ENCODE results near the gene MT1B.

The MT1B gene

DNA sequence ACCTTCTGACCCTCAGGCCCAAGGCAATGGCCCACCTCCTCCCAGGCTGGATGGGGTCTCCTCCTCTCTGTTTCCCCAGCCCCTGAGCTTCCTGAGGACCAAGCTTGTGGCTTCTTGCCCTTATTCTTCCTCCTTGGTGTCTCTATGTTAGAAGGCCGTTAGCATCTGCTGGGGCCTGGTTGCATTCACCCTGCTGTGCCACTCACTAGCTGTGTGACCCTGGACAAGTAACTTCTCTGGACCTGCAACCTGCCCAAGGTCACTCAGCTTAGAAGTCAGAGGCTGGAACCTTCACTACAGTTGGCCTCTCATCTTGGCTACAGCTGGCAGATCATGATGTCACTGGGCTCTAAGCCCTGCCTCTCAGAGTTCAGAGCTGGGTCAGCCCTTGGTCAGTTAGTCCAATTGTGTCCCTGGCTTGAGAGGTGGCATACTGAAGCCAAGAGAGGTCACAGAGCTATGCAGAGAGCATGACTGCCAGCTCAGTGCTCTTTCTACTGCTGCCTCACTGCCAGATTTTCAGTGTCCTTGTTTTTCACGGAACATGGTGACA lies 40.3 kb upstream of the MT1B start:
- TF ChIP-seq, protein P1, sequence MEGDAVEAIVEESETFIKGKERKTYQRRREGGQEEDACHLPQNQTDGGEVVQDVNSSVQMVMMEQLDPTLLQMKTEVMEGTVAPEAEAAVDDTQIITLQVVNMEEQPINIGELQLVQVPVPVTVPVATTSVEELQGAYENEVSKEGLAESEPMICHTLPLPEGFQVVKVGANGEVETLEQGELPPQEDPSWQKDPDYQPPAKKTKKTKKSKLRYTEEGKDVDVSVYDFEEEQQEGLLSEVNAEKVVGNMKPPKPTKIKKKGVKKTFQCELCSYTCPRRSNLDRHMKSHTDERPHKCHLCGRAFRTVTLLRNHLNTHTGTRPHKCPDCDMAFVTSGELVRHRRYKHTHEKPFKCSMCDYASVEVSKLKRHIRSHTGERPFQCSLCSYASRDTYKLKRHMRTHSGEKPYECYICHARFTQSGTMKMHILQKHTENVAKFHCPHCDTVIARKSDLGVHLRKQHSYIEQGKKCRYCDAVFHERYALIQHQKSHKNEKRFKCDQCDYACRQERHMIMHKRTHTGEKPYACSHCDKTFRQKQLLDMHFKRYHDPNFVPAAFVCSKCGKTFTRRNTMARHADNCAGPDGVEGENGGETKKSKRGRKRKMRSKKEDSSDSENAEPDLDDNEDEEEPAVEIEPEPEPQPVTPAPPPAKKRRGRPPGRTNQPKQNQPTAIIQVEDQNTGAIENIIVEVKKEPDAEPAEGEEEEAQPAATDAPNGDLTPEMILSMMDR (IDR thresholded peaks at IDR 0.05; ENCODE audit: low read depth, low read length, missing control alignments), result no peak
- no peak for DNase-seq (ENCODE audit: low read depth)
- no peak overlapping the region for H3K4me3 ChIP-seq (ENCODE audit: low read depth, low read length)

DNA sequence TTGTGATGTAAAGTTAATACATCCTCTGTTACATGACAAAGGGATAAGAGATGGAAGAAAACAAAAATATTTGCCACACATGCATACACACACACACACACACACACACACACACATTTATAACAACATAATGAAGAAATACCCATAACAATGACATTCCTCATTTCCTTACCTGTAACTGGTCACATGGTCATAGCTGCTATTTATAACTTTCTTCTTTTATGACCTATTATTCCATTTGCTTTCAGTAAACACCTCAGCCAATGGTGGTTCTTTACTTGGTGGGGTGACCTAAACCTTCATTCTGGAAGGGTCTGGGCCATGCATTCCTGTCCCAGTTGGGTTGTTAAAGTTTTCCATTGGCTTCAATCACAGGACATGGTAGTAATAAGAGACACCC lies 38.0 kb upstream of the MT1B start:
- no peak for DNase-seq (ENCODE audit: low read depth)
- TF ChIP-seq, protein P1 (IDR thresholded peaks at IDR 0.05; ENCODE audit: low read depth, low read length, missing control alignments), result no peak

DNA sequence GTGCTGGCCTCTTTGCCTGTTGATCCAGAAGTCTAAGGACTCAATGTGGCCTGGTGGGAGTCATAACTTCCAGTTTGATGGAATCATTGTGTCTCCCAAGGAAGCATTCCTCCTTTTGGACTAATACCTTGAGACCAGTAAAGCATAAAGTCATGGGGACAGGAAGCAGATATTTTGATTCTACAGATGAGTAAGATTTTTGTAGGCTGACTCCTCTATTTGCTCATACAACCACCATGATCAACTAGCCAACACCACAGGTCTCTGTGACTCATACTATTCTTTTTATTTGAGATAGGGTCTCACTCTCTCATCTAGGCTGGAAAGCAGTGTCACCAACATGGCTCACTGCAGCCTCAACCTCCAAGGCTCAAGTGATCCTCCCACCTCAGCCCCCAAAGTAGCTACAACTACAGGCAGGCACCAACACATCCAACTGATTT lies 37.1 kb upstream of the MT1B start:
- no peak for DNase-seq (ENCODE audit: low read depth)

More for the DNA sequence above, 38.0 kb upstream of the MT1B start:
- H3K4me3 ChIP-seq (ENCODE audit: low read depth, low read length), result no peak overlapping the region

DNA sequence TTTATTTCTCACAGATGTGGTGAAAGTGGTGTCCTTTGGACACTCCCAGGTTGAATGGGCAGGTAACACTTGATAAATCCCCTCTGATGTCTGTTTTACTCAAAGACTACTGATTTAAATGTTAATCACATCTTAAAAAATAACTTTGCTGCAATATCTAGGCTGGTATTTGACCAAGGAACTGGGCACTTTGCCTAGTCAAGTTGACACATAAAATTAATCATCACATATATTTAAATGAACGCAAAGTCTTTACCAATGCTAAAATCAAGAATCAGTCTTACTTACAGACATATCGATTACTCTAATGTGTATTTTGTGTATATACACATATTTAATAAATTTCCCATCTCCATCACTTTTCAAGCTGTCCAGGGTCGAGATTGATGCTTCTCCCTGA lies 36.3 kb upstream of the MT1B start:
- no peak overlapping the region for H3K4me3 ChIP-seq (ENCODE audit: low read depth, low read length)
- no peak for DNase-seq (ENCODE audit: low read depth)
- TF ChIP-seq, protein P1 (IDR thresholded peaks at IDR 0.05; ENCODE audit: low read depth, low read length, missing control alignments), result no peak

More for the DNA sequence above, 37.1 kb upstream of the MT1B start:
- TF ChIP-seq, protein P1 (IDR thresholded peaks at IDR 0.05; ENCODE audit: low read depth, low read length, missing control alignments), result no peak
- no peak overlapping the region for H3K4me3 ChIP-seq (ENCODE audit: low read depth, low read length)

DNA sequence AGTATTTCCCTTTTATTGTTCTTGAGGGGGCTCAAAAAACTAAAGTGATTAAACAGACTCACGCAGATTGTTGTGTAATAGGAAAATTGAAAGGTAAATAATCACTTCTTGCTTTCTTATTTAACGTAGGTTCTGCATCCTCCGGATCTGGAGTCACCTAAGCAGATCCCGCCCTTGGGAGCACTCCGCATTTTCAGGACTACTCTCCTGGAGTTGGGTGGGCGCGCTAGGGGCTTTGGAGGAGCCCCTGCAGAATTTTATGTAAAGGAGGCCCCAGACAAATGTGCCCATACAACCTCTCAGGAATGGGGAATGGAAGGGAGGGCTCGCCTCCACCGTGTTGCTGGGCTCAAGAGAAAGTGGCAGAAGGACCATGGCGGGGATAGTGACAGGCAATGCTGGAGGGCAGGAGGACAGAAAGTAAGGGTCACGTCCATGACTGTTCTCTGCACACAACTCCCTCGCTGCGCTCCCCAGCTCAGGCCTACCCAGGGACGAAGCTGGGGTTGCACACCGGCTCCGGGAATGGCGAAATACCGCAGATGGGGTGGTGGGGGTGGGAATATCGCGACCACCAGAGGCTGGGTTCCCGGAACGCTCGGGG lies 35.0 kb upstream of the MT1B start:
- DNase-seq (ENCODE audit: low read depth), result no peak
- peak overlapping the region; percentile 31 for H3K4me3 ChIP-seq (ENCODE audit: low read depth, low read length)
- TF ChIP-seq, protein P1 (IDR thresholded peaks at IDR 0.05; ENCODE audit: low read depth, low read length, missing control alignments), result no peak

DNA sequence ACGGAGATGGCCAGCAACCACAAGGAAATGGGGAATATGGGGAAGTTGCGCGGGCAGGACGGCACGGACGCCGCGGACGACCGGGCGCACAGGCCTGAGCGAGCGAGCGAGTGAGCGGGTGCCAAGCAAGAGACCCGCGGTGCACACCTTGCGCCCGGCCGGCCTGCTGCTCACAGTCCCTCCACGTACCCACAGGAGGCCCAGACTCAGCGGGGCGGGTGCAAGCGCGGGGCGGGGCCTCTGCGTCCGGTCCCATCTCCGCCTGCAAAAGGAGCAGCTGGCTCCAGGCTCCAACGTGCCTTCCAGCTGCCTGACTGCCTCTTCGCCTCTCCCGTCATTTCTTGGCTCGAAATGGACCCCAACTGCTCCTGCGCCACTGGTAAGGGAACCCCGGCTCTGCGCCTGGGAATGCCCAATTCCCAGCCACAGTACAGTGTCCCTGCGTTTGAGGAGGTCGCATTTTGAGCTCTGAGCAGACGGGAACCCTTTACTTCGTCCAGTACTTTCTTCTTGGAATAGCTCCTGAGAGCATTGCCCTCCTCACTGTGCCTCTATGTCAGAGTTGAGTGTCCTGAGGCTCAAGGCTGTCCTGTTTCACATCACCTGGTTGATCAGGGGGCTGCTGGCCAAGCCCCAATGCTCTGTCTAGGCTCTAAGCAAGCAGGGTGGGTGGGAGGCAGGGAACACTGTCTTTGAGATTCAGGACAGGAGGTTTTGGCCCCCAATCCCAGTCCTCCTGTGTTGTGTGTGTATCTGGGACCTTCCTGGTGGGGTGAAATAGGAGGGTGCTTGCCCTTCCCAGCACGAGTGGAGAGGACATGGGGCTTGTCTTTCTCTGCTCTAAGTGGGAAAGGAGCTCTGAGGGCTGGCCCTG lies 34.2 kb upstream of the MT1B start:
- DNase-seq (ENCODE audit: low read depth), result no peak
- peak overlapping the region; percentile 31 for H3K4me3 ChIP-seq (ENCODE audit: low read depth, low read length)
- TF ChIP-seq, protein P1 (IDR thresholded peaks at IDR 0.05; ENCODE audit: low read depth, low read length, missing control alignments), result no peak

Data from GM12864 (cell line).